Mucosa of descending colon (tissue), 3 donors: ENCODE data around the gene STXBP6. TPM values are rescaled to one million over a fixed set of nuclear protein-coding genes. Genes with fewer than 3 reads are reported as not detected.
A peak's percentile ranks its signal among the peaks of the same experiment; 100 is the strongest.
"Not testable (repeated sequence)": the region's sequence is repeated elsewhere in the genome, so short reads cannot be mapped to it uniquely, and the experiment has no call there.

Source experiments
- ATAC-seq: fragments of 200-7000 bp; cut with Tn5 transposase; one replicate; pipeline ENCODE4 v1.9.1; 2020; ENCODE audit warnings: mild to moderate bottlenecking, moderate library complexity
- DNase-seq, 3 donors: peaks; one replicate each; pipeline ENCODE4 v3.0.0-alpha.2; 2020
- H3K36me3 ChIP-seq: fragments of 200-600 bp; one replicate; pipeline ENCODE4 v1.8.0; 2021; ENCODE audit warnings: low read depth, mild to moderate bottlenecking
- H3K4me1 ChIP-seq: fragments of 200-600 bp; one replicate; pipeline ENCODE4 v1.8.0; 2021; ENCODE audit warnings: low read depth, mild to moderate bottlenecking
- H3K4me3 ChIP-seq: fragments of 200-600 bp; one replicate; pipeline ENCODE4 v1.8.0; 2021; ENCODE audit warnings: mild to moderate bottlenecking
- H3K9me3 ChIP-seq: fragments of 200-600 bp; one replicate; pipeline ENCODE4 v1.8.0; 2021; ENCODE audit warnings: mild to moderate bottlenecking
- intact Hi-C, 2 donors: fragments of 100-400 bp; cut with DNase I in 1 of 2; cut with micrococcal nuclease in 1 of 2; formaldehyde crosslinking; loops; one replicate each; pipeline versions ENCODE4 v1.11.0 to v1.11.1; 2022; cut with DNase I, micrococcal nuclease
- total RNA-seq, 3 donors: library from RNA; stranded (reverse); fragmentation: NEBNext Ultra II Directional in 2 of 3; extraction: Animal tissue kit (Norgen Biotek cat#: 25700) in 2 of 3; gene quantifications; one replicate each; pipeline versions ENCODE4 v1.2.1 to v1.2.4, GENCODE V29; 2021 to 2023
- TF ChIP-seq, protein P1 (sequence below): fragments of 200-600 bp; IDR thresholded peaks from one replicate; pipeline ENCODE4 v1.8.0; 2022; ENCODE audit warnings: antibody characterized with exemption, mild to moderate bottlenecking
- donor health status: DM: no; HTN: no; CAD: no; lungs with moderate emphysema.
- donor health status: DM: no; HTN: no; CAD: no.
- donor health status: DM: no; HTN: yes; CAD: no.

The STXBP6 gene
- total RNA-seq, 3 donors from 2014 or later = 10.9 to 25.9 (median 19.8) TPM

GRCh38 chr14:24965934-24966578, 83.9 kb downstream of the STXBP6 start:
- H3K9me3 ChIP-seq = no peaks in the 10 kb centered on the region
- ATAC-seq = peak; percentile 84
- no peak for DNase-seq
- H3K36me3 ChIP-seq = no peaks in the 10 kb centered on the region
- H3K4me1 ChIP-seq = peaks cover 11% of the 10 kb centered on the region
- TF ChIP-seq, protein P1, sequence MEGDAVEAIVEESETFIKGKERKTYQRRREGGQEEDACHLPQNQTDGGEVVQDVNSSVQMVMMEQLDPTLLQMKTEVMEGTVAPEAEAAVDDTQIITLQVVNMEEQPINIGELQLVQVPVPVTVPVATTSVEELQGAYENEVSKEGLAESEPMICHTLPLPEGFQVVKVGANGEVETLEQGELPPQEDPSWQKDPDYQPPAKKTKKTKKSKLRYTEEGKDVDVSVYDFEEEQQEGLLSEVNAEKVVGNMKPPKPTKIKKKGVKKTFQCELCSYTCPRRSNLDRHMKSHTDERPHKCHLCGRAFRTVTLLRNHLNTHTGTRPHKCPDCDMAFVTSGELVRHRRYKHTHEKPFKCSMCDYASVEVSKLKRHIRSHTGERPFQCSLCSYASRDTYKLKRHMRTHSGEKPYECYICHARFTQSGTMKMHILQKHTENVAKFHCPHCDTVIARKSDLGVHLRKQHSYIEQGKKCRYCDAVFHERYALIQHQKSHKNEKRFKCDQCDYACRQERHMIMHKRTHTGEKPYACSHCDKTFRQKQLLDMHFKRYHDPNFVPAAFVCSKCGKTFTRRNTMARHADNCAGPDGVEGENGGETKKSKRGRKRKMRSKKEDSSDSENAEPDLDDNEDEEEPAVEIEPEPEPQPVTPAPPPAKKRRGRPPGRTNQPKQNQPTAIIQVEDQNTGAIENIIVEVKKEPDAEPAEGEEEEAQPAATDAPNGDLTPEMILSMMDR = no peak
- intact Hi-C loops = no loop called here
- no peak overlapping the region for H3K4me3 ChIP-seq

- Histone ChIP-seq H3K4me1 (peaks cover 11% of the 10 kb centered on the region), H3K4me3 (no peak overlapping the region), H3K36me3 (no peaks in the 10 kb centered on the region), H3K9me3 (no peaks in the 10 kb centered on the region)
- ATAC-seq (no peak), DNase-seq (no peak)
- TF ChIP-seq, protein P1 = no peak
- intact Hi-C loops = no loop called here
Observed at GRCh38 chr14:24965578-24965933, 84.4 kb downstream of the STXBP6 start.

DNA sequence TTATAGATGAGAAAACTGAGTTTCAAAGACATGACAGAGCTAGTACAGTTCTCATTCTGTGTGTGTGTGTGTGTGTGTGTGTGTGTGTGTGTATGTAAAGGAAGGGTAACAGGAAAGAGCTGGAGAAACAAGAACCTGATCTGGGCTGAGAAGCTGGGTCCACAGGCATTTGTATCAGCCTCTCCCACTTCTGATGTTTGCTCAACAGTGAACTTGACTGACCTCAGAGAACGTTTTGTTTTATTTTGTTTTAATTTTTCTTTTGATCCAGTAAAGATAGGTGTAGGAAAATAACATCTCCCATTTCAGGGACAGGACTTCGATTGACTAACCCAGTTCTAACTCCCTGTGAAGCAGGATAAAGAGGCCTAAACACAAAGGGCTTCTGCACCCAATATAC, 85.4 kb downstream of the STXBP6 start:
- Histone ChIP-seq H3K4me1 (peaks cover 11% of the 10 kb centered on the region), H3K9me3 (no peaks in the 10 kb centered on the region), H3K4me3 (no peak overlapping the region), H3K36me3 (no peaks in the 10 kb centered on the region)
- no peak for DNase-seq
- TF ChIP-seq, protein P1 = no peak
- peak; percentile 30 for ATAC-seq
- intact Hi-C loops = no loop called here

DNA sequence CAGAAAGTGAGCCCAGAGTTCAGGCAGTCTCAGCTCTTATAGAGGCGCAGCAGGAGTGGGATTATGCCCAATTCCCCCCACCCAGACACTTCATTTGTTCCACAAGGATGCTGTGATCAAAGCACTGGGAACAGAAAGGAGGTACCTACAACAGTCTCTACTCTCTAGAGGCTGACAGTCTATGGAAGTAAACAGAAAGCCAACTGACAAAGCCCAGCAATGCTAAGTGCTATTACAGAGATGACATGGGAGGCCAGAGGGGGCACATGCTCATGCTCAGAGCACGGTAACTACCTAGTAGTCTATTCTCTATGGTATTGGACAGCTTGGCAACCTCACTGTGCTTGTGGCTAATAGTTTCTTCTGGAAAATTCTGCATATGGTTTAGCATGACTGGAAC, 85.9 kb downstream of the STXBP6 start:
- Histone ChIP-seq H3K36me3 (no peaks in the 10 kb centered on the region), H3K4me1 (peaks cover 11% of the 10 kb centered on the region), H3K9me3 (no peaks in the 10 kb centered on the region), H3K4me3 (no peak overlapping the region)
- DNase-seq (no peak), ATAC-seq (peak; percentile 7)
- intact Hi-C loops = no loop called here
- TF ChIP-seq, protein P1 = no peak

GRCh38 chr14:24962118-24962517, 87.8 kb downstream of the STXBP6 start:
- H3K4me1 ChIP-seq = peaks cover 11% of the 10 kb centered on the region
- ATAC-seq, H3K9me3 ChIP-seq, H3K36me3 ChIP-seq, H3K4me3 ChIP-seq, intact Hi-C loops, DNase-seq: not testable (repeated sequence)

GRCh38 chr14:24960816-24961215, 89.1 kb downstream of the STXBP6 start:
- no peak for ATAC-seq
- DNase-seq = no peak
- Histone ChIP-seq H3K9me3 (no peaks in the 10 kb centered on the region), H3K4me1 (peaks cover 2% of the 10 kb centered on the region), H3K36me3 (no peaks in the 10 kb centered on the region), H3K4me3 (no peak overlapping the region)
- intact Hi-C loops = no loop called here
- TF ChIP-seq, protein P1 = no peak
